GM19438 (cell line): ENCODE data around the gene AKT3.

ENCODE experiments used
- ATAC-seq: cut with Tn5 transposase; IDR thresholded peaks from one replicate; pipeline ENCODE4 v1.9.1; 2021; ENCODE audit warnings: low read depth; ENCODE audit not compliant: unreplicated experiment

The AKT3 gene

GRCh38 chr1:243628476-243628907 is 221.6 kb downstream of the AKT3 start:
- no peak for ATAC-seq

GRCh38 chr1:243623841-243624240 is 226.2 kb downstream of the AKT3 start:
- no peak for ATAC-seq

GRCh38 chr1:243621973-243622372 is 228.1 kb downstream of the AKT3 start:
- no peak for ATAC-seq

GRCh38 chr1:243620096-243620495 is 229.9 kb downstream of the AKT3 start:
- ATAC-seq, result no peak

- no peak for ATAC-seq
Measured at GRCh38 chr1:243609698-243610097, 240.3 kb downstream of the AKT3 start.

- ATAC-seq, result no peak
Measured at GRCh38 chr1:243605604-243606003, 244.4 kb downstream of the AKT3 start.

- no peak for ATAC-seq
Measured at GRCh38 chr1:243601720-243602119, 248.3 kb downstream of the AKT3 start.

- no peak for ATAC-seq
Measured at GRCh38 chr1:243598433-243598832, 251.6 kb downstream of the AKT3 start.

GRCh38 chr1:243597383-243597782 is 252.7 kb downstream of the AKT3 start:
- no peak for ATAC-seq

GRCh38 chr1:243596431-243597062 is 253.5 kb downstream of the AKT3 start:
- ATAC-seq, result peak; percentile 96

- ATAC-seq, result no peak
Measured at GRCh38 chr1:243595527-243596210, 254.4 kb downstream of the AKT3 start.

GRCh38 chr1:243594455-243594854 is 255.6 kb downstream of the AKT3 start:
- ATAC-seq, result no peak

- peak; percentile 73 for ATAC-seq
Measured at GRCh38 chr1:243589286-243589685, 260.8 kb downstream of the AKT3 start.

- ATAC-seq, result peak; percentile 87
Measured at GRCh38 chr1:243587823-243588560, 262.1 kb downstream of the AKT3 start.

- no peak for ATAC-seq
Measured at GRCh38 chr1:243587285-243587684, 262.8 kb downstream of the AKT3 start.

GRCh38 chr1:243585982-243586381 is 264.1 kb downstream of the AKT3 start:
- ATAC-seq, result no peak

GRCh38 chr1:243582326-243582725 is 267.7 kb downstream of the AKT3 start:
- ATAC-seq, result no peak

- ATAC-seq, result no peak
Measured at GRCh38 chr1:243580984-243581383, 269.1 kb downstream of the AKT3 start.

- no peak for ATAC-seq
Measured at GRCh38 chr1:243580072-243580471, 270.0 kb downstream of the AKT3 start.

- ATAC-seq, result no peak
Measured at GRCh38 chr1:243575070-243575469, 275.0 kb downstream of the AKT3 start.

- no peak for ATAC-seq
Measured at GRCh38 chr1:243572940-243573339, 277.1 kb downstream of the AKT3 start.

GRCh38 chr1:243568793-243569192 is 281.2 kb downstream of the AKT3 start:
- ATAC-seq, result no peak
